Ascending aorta (tissue), 2 donors: ENCODE measurements around the gene MMEL1. TPM values are rescaled to one million over a fixed set of nuclear protein-coding genes. Genes with fewer than 3 reads are reported as not detected.
"Not testable (repeated sequence)": the region's sequence is repeated elsewhere in the genome, so short reads cannot be mapped to it uniquely, and the experiment has no call there.

ENCODE experiments used
- DNase-seq, 2 donors: peaks; one replicate each; pipeline ENCODE4 v3.0.0-alpha.2; 2019; ENCODE audit warnings: low spot score in 2 of 2
- H3K27ac ChIP-seq, 2 donors: fragments of 200-600 bp; sonication (generic); one replicate each; pipeline ENCODE4 v1.5.1; 2016 to 2017; ENCODE audit warnings: mild to moderate bottlenecking in 1 of 2
- H3K27me3 ChIP-seq: fragments of 200-600 bp; sonication (generic); one replicate; pipeline ENCODE4 v1.5.1; 2017
- H3K36me3 ChIP-seq, 2 donors: fragments of 200-600 bp; sonication (generic); one replicate each; pipeline ENCODE4 v1.5.1; 2016
- H3K4me1 ChIP-seq, 2 donors: fragments of 200-600 bp; sonication (generic); one replicate each; pipeline ENCODE4 v1.5.1; 2016 to 2017; ENCODE audit warnings: mild to moderate bottlenecking in 1 of 2
- H3K4me3 ChIP-seq, 2 donors: fragments of 200-600 bp; sonication (generic); one replicate each; pipeline ENCODE4 v1.5.1; 2016 to 2017; ENCODE audit warnings: mild to moderate bottlenecking in 1 of 2
- H3K9me3 ChIP-seq, 2 donors: fragments of 200-600 bp; sonication (generic); one replicate each; pipeline ENCODE4 v1.5.1; 2016
- intact Hi-C: fragments of 100-400 bp; cut with DNase I; formaldehyde crosslinking; loops from one replicate; pipeline ENCODE4 v1.15.1; 2023
- total RNA-seq: library from RNA; depleted of rRNA; stranded (reverse); fragments of >200 nt; gene quantifications from one replicate; pipeline ENCODE4 v1.1.0, GENCODE V29; 2016
- TF ChIP-seq, protein P1 (sequence below), 3 experiments: fragments of 200-600 bp in 2 of 3; fragments of 450-650 bp in 1 of 3; sonication (generic) in 2 of 3; IDR thresholded peaks; one replicate each; pipeline ENCODE4 v1.5.1; 2016 to 2019; ENCODE audit warnings: antibody characterized with exemption in 3 of 3, mild to moderate bottlenecking in 1 of 3, moderate library complexity in 1 of 3

Gene MMEL1
- total RNA-seq, 1 donor from 2014 or later: not detected

DNA sequence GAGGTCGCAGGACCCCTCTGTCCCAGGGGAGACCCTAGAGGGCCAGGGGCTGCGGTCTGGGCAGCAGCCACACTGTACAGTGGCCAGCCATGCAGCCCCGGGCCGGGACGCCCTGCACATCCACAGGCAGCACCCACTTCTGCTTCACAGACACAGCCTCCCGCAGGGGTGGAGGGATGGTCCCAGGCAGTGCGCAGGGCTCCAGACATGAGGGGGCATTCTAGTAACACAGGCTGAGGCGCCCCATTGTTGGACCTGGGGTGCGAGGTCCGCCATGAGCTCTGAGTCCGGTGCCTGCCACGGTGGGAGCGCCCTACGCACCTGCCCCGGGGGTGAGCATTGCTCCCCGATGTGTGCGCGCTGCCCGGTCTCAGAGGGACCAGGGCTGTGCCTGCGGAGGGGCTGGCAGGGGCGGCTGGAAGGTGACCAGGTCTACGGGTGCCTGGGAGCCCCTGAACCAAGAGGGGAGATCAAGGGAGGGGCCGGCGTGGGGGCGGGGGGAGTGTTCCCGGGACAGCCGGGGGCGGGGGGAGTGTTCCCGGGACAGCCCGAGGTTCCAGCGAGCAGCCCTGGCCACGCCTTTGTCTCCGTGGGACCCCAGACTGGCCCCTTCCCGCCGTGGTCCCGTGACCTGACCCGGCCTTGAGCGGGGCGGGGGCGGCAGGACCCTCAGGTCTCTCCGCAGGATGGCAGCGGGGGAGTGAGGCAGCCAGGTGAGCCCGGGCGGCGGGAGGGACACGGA, 4.5 kb downstream of the MMEL1 start:
- Histone ChIP-seq H3K4me3 (no peak overlapping the region), H3K27me3 (peaks cover 18% of the 10 kb centered on the region)

DNA sequence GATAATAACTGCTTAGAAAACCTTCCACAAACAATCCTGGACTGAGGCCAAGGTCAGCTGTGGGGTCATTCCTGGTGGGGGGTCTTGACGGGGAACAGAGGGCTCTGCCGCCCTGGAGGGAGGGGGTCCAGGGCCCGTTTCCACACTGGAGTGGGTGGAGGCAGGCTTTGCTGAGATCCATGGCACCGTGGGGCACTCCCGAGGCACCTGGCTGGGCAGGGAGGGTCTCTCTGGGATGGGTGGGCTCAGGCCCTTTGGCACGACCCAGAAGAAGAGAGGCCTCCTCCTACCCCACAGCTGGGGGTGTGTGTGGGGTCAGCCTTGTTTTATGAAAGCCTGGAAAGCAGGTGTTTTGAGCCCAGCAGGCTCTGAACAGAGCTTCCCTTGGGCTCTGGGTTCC, 5.1 kb downstream of the MMEL1 start:
- peaks cover 18% of the 10 kb centered on the region for H3K27me3 ChIP-seq
- TF ChIP-seq, protein P1, sequence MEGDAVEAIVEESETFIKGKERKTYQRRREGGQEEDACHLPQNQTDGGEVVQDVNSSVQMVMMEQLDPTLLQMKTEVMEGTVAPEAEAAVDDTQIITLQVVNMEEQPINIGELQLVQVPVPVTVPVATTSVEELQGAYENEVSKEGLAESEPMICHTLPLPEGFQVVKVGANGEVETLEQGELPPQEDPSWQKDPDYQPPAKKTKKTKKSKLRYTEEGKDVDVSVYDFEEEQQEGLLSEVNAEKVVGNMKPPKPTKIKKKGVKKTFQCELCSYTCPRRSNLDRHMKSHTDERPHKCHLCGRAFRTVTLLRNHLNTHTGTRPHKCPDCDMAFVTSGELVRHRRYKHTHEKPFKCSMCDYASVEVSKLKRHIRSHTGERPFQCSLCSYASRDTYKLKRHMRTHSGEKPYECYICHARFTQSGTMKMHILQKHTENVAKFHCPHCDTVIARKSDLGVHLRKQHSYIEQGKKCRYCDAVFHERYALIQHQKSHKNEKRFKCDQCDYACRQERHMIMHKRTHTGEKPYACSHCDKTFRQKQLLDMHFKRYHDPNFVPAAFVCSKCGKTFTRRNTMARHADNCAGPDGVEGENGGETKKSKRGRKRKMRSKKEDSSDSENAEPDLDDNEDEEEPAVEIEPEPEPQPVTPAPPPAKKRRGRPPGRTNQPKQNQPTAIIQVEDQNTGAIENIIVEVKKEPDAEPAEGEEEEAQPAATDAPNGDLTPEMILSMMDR (IDR thresholded peaks at IDR 0.05): no peak
- H3K27ac ChIP-seq: no peak overlapping the region
- H3K9me3 ChIP-seq: no peaks in the 10 kb centered on the region
- H3K4me3 ChIP-seq: no peak overlapping the region
- intact Hi-C loops: no loop called here
- H3K36me3 ChIP-seq: no peaks in the 10 kb centered on the region
- no peaks in the 10 kb centered on the region for H3K4me1 ChIP-seq
- no peak for DNase-seq

More for the DNA sequence above, 4.5 kb downstream of the MMEL1 start:
- intact Hi-C loops: no loop called here
- Histone ChIP-seq H3K36me3 (no peaks in the 10 kb centered on the region), H3K4me1 (no peaks in the 10 kb centered on the region), H3K9me3 (no peaks in the 10 kb centered on the region), H3K27ac (no peak overlapping the region)
- TF ChIP-seq, protein P1 (IDR thresholded peaks at IDR 0.05): no peak
- DNase-seq: no peak

DNA sequence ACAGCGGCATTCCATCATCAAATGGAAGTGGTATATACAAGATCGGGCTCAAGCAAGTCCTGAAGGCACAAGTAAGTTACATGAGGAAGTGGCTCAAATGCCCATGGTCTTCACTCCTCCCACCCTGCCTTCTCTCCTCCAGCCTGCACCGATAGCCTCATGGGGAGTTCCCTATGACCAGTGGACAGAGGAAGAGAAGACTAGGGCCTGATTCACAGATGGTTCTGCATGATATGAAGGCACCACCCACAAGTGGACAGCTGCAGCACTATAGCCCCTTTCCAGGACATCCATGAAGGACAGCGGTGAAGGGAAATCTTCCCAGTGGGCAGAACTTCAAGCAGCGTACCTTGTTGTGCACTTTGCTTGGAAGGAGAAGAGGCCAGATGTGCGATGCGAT, 7.1 kb downstream of the MMEL1 start:
- H3K4me3 ChIP-seq, H3K4me1 ChIP-seq, intact Hi-C loops, H3K36me3 ChIP-seq, H3K9me3 ChIP-seq, H3K27ac ChIP-seq: not testable (repeated sequence)
- H3K27me3 ChIP-seq: peaks cover 18% of the 10 kb centered on the region
- peak in 1 of 2 donors; percentile 35 for DNase-seq

DNA sequence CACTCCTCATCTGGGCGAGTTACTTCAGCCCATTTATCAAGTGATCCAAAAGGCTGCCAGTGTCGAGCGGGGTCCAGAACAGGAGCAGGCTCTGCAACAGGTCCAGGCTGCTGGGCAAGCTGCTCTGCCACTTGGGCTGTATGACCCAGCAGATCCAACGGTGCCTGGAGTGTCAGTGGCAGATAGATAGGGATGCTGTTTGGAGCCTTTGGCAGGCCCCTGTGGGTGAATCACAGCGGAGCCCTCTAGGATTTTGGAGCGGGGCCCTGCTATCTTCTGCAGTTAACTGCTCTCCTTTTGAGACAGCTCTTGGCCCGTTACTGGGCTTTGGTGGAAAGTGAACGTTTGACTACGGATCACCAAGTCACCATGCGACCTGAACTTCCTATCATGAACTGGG, 7.5 kb downstream of the MMEL1 start:
- intact Hi-C loops: no loop called here
- Histone ChIP-seq H3K36me3 (no peaks in the 10 kb centered on the region), H3K27me3 (peaks cover 18% of the 10 kb centered on the region), H3K4me1 (no peaks in the 10 kb centered on the region), H3K4me3 (no peak overlapping the region), H3K9me3 (no peaks in the 10 kb centered on the region), H3K27ac (no peak overlapping the region)
- TF ChIP-seq, protein P1 (IDR thresholded peaks at IDR 0.05): no peak
- peak in 1 of 2 donors; percentile 30 for DNase-seq

DNA sequence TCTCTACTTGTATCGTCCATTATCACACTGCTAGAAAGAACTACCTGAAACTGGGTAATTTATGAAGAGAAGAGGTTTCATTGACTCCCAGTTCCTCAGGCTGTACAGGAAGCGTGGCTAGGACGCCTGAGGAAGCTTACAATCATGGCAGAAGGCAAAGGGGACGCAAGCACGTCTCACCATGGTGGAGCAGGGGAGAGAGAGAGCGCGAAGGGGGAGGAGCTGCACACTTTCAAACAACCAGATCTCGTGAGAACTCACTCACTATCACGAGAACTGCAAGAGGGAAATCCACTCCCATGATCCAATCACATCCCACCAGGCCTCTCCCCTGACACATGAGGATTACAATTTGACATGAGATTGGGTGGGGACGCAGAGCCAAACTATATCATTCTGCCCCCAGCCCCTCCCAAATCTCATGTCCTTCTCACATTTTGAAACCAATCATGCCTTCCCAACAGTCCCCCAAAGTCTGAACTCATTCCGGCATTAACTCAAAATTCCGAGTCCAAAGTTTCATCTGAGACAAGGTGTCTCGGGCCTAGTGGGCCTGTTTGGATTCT, 8.0 kb downstream of the MMEL1 start:
- no peak overlapping the region for H3K4me3 ChIP-seq
- TF ChIP-seq, protein P1 (IDR thresholded peaks at IDR 0.05): no peak
- peaks cover 18% of the 10 kb centered on the region for H3K27me3 ChIP-seq
- peak in 1 of 2 donors; percentile 21 for DNase-seq
- peaks cover 0 to 3% of the 10 kb centered on the region in 2 donors for H3K9me3 ChIP-seq
- H3K4me1 ChIP-seq: no peaks in the 10 kb centered on the region
- H3K36me3 ChIP-seq: no peaks in the 10 kb centered on the region
- intact Hi-C loops: no loop called here
- no peak overlapping the region for H3K27ac ChIP-seq

DNA sequence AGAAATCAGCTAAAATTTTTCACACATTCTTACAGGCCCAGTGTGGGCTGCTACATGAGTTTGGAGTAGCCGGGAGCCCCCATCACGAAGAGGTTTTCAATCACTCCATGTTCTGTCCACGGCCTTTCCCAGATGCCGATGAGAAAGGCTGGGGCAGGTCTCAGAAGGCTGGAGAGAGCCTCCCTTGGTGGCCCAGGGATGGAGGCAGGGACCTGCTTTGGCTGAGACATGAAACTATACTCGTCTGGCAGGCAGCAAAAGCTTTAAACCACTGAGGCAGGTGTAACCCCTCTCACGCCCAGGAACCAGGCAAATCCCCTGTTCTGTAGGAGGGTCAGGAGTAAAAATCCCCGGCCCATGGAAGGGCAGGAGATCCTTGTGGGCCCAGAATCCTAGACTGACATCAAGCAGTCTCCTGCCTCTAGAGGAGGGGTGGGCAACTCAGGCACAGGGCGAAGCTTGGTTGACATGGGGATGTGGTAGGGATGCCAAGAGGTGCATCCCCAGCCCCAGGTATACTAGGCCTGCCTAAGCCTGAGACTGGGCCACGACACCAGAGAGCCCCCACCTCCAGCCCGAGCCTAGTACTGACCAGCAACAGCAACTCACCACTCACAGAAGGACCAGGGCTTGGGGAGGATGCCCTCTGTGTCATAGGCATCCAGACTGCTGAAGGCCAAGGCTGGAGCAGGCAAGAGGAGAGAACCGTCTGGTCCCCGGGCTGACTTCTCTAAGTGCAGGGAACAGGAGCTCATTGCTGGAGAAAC, 9.1 kb downstream of the MMEL1 start:
- Histone ChIP-seq H3K27ac (no peak overlapping the region), H3K4me3 (no peak overlapping the region), H3K27me3 (peaks cover 14% of the 10 kb centered on the region), H3K36me3 (no peaks in the 10 kb centered on the region), H3K9me3 (peaks cover 0 to 7% of the 10 kb centered on the region in 2 donors), H3K4me1 (no peaks in the 10 kb centered on the region)
- TF ChIP-seq, protein P1 (IDR thresholded peaks at IDR 0.05): no peak
- DNase-seq: peak in 1 of 2 donors; percentile 37
- intact Hi-C loops: no loop called here
